K562 (cell line): ENCODE data around the gene IL1RL2. TPM values are rescaled to one million over a fixed set of nuclear protein-coding genes. Genes with fewer than 3 reads are reported as not detected.
A peak's percentile ranks its signal among the peaks of the same experiment; 100 is the strongest.

Experiments used
- ATAC-seq: fragments of 200-7000 bp; cut with Tn5 transposase; 3 replicates; pipeline ENCODE4 v1.9.1; 2020; ENCODE audit warnings: moderate library complexity
- BruUV-seq: library from RNA; stranded (reverse); fragments of 400-500 nt; replicated peaks from 2 replicates; lab custom pipeline; 2021; lab: Mats Ljungman, UMichigan
- CTCF ChIA-PET: fragments of 300-600 bp; formaldehyde crosslinking; extraction: SDS; loops from one replicate; lab custom pipeline; 2021; ENCODE audit warnings: low intra/inter-chr PET ratio; lab: Yijun Ruan, JAX
- POLR2A ChIA-PET: fragments of 300-600, 350-650 bp; sonication (Branson Sonifier 250); formaldehyde crosslinking; extraction: SDS; loops from one replicate; lab custom pipeline; 2021; ENCODE audit warnings: antibody characterized with exemption, inconsistent platforms; lab: Yijun Ruan, JAX
- DNase-seq, 4 experiments: peaks; one replicate each; pipeline versions ENCODE4 v3.0.0 to v3.0.0-alpha.2; 2011 to 2018; ENCODE audit warnings: low spot score in 3 of 4, mixed read lengths in 3 of 4; ENCODE audit errors: extremely low read depth in 1 of 4
- FAIRE-seq: peaks from 2 replicates; lab custom pipeline; 2011; peaks lifted over from hg19 to GRCh38; lab: Jason Lieb, UNC
- H2AFZ ChIP-seq: 2 replicates; pipeline ENCODE4 v1.6.0; 2011; ENCODE audit warnings: low read depth, low read length, control low read depth, inconsistent platforms
- H3K27ac ChIP-seq: fragments of 200-600 bp; 3 replicates; pipeline ENCODE4 v1.8.0; 2011; ENCODE audit warnings: low read depth, mild to moderate bottlenecking, control low read depth, inconsistent platforms, low read length, moderate library complexity, mixed read lengths; ENCODE audit errors: extremely low read depth
- H3K27me3 ChIP-seq, 2 experiments: fragments of 300-600 bp in 1 of 2; 2 replicates in 1 of 2; 3 replicates in 1 of 2; pipeline versions ENCODE4 v1.6.0 to v1.8.0; 2011; ENCODE audit warnings: inconsistent platforms in 2 of 2, low read length in 2 of 2, mild to moderate bottlenecking in 1 of 2, mixed read lengths in 1 of 2, moderate library complexity in 1 of 2; ENCODE audit not compliant: control insufficient read depth in 2 of 2, insufficient read depth in 2 of 2
- H3K36me3 ChIP-seq: fragments of 300-600 bp; 3 replicates; pipeline ENCODE4 v1.8.0; 2011; ENCODE audit warnings: mild to moderate bottlenecking, low read length, inconsistent platforms; ENCODE audit not compliant: control insufficient read depth, insufficient read depth
- H3K4me1 ChIP-seq, 2 experiments: fragments of 200-600 bp in 1 of 2; replicated peaks in 1 of 2; 2 replicates in 1 of 2; 3 replicates in 1 of 2; pipeline versions ENCODE4 v1.5.1 to v1.8.0; 2011; ENCODE audit warnings: inconsistent platforms in 2 of 2, low read length in 2 of 2, mild to moderate bottlenecking in 1 of 2, mixed read lengths in 1 of 2, moderate library complexity in 1 of 2; ENCODE audit not compliant: control insufficient read depth in 2 of 2, insufficient read depth in 2 of 2
- H3K4me2 ChIP-seq: 2 replicates; pipeline ENCODE4 v1.6.1; 2011; ENCODE audit warnings: low read length, control low read depth, inconsistent platforms, mixed read lengths; ENCODE audit not compliant: insufficient read depth
- H3K4me3 ChIP-seq: fragments of 200-600 bp; sonication (generic), shearing (Covaris generic); 2 replicates; pipeline ENCODE4 v1.5.1; 2016; ENCODE audit warnings: control low read depth, inconsistent platforms
- H3K79me2 ChIP-seq: fragments of 200-600 bp; 3 replicates; pipeline ENCODE4 v1.8.0; 2011; ENCODE audit warnings: low read length, inconsistent platforms; ENCODE audit not compliant: control insufficient read depth, insufficient read depth
- H3K9ac ChIP-seq, 2 experiments: 2 replicates each; pipeline versions ENCODE4 v1.6.0 to v1.6.1; 2011; ENCODE audit warnings: low read depth in 2 of 2, low read length in 2 of 2, control low read depth in 1 of 2, inconsistent platforms in 1 of 2, mild to moderate bottlenecking in 1 of 2, mixed read lengths in 1 of 2; ENCODE audit not compliant: insufficient read depth in 1 of 2
- H3K9me1 ChIP-seq: one replicate; pipeline ENCODE4 v1.6.0; 2011; ENCODE audit warnings: inconsistent platforms, mild to moderate bottlenecking, low read length, moderate library complexity; ENCODE audit not compliant: control insufficient read depth, insufficient read depth
- H3K9me3 ChIP-seq: replicated peaks from 2 replicates; pipeline ENCODE4 v1.5.1; 2011; ENCODE audit warnings: low read depth, low read length, inconsistent platforms; ENCODE audit not compliant: control insufficient read depth, insufficient read depth
- H4K20me1 ChIP-seq: replicated peaks from 2 replicates; pipeline ENCODE4 v1.6.1; 2011; ENCODE audit warnings: low read length, inconsistent platforms, mixed read lengths; ENCODE audit not compliant: control insufficient read depth, insufficient read depth
- CEBPB ChIP-seq: fragments of 450-650 bp; IDR thresholded peaks from 2 replicates; pipeline ENCODE4 v1.6.1; 2016; ENCODE audit warnings: missing genetic modification characterization, missing compliant biosample characterization
- CEBPG ChIP-seq, 3 experiments: fragments of 200-800 bp in 1 of 3; sonication (Bioruptor generic) in 1 of 3; sonication (generic) in 1 of 3; formaldehyde crosslinking in 1 of 3; IDR thresholded peaks in 2 of 3; conservative IDR thresholded peaks in 1 of 3; 2 replicates each; pipeline versions ENCODE4 v1.6.1 to v1.8.0; 2016 to 2022; ENCODE audit warnings: missing compliant biosample characterization in 2 of 3, missing genetic modification characterization in 2 of 3, mild to moderate bottlenecking in 1 of 3, missing genetic modification reagents in 1 of 3
- DDX20 ChIP-seq: fragments of 450-650 bp; IDR thresholded peaks from 2 replicates; pipeline ENCODE4 v1.6.1; 2016; ENCODE audit warnings: missing genetic modification characterization, low read depth, mild to moderate bottlenecking, missing compliant biosample characterization, moderate library complexity
- HMG20B ChIP-seq: fragments of 250-450 bp; sonication (Bioruptor Pico); IDR thresholded peaks from 2 replicates; pipeline ENCODE4 v1.5.0; 2021; ENCODE audit warnings: mild to moderate bottlenecking
- JUN ChIP-seq, 2 experiments: sonication (generic) in 1 of 2; formaldehyde crosslinking in 1 of 2; IDR thresholded peaks; 2 replicates each; pipeline versions ENCODE4 v1.6.1 to v1.8.0; 2012 to 2022; ENCODE audit warnings: borderline replicate concordance in 2 of 2, mild to moderate bottlenecking in 2 of 2, improper control_type of control experiment in 1 of 2, low read depth in 1 of 2, low read length in 1 of 2, missing genetic modification reagents in 1 of 2
- PHB ChIP-seq: fragments of 250-450 bp; sonication (Bioruptor Pico); IDR thresholded peaks from 2 replicates; pipeline ENCODE4 v1.5.0; 2021
- PHTF2 ChIP-seq: fragments of 250-450 bp; sonication (Bioruptor Pico); IDR thresholded peaks from 2 replicates; pipeline ENCODE4 v1.5.0; 2021; ENCODE audit warnings: mild to moderate bottlenecking
- WGBS: fragments of 100-300 bp; shearing (Covaris generic); methylation state at CpG from one replicate; pipeline ENCODE4 v1.1.6; 2016; ENCODE audit warnings: low coverage, mixed read lengths; ENCODE audit not compliant: insufficient coverage; ENCODE audit errors: missing lambda C conversion rate; 5-methylcytosine and 5-hydroxymethylcytosine counted together
- in situ Hi-C: fragments of 300-500 bp; cut with MboI; formaldehyde crosslinking; loops from 4 replicates; pipeline ENCODE4 v1.15.0; 2018; ENCODE audit warnings: inconsistent platforms, mixed read lengths
- intact Hi-C: fragments of 100-400 bp; cut with micrococcal nuclease; formaldehyde crosslinking; loops from 2 replicates; pipeline ENCODE4 v1.14.2; 2022
- polyA plus RNA-seq, 8 experiments: library from polyadenylated mRNA; depleted of rRNA in 4 of 8; stranded (reverse) in 5 of 8; unstranded in 3 of 8; fragments of >200 nt; fragmentation: Nextera tagmentation in 2 of 8; fragmentation: Illumina TruSeq in 1 of 8; extraction: Ambion mirVana in 2 of 8; extraction: Trizol in 1 of 8; gene quantifications; 2 replicates each; pipeline versions ENCODE4 v1.2.1 to v1.2.3, GENCODE V29; 2011 to 2014; ENCODE audit warnings: inconsistent platforms in 1 of 8, missing spikeins in 1 of 8
- total RNA-seq, 7 experiments: library from RNA; depleted of rRNA in 6 of 7; stranded (reverse); fragments of >200 nt in 6 of 7; fragmentation: Illumina TruSeq in 2 of 7; extraction: Trizol in 2 of 7; gene quantifications; 2 replicates each; pipeline versions ENCODE4 v1.2.1 to v1.2.3, GENCODE V29; 2011 to 2021; ENCODE audit warnings: low replicate concordance in 1 of 7

Gene IL1RL2
- total and polyA plus RNA-seq, 9 of the 15 experiments (the other 6 are each of a cell fraction or from before 2014, with no cell fraction given) = not detected

GRCh38 chr2:102139851-102140250 lies 47.0 kb upstream of the IL1RL2 start:
- TF ChIP-seq PHTF2 (CRISPR knock-in tag) (no peak), HMG20B (CRISPR knock-in tag) (no peak), DDX20 (tag) (no peak), JUN (IDR thresholded peaks at IDR 0.05; ENCODE audit: borderline replicate concordance, low read depth, low read length) (no peak), JUN (CRISPR knock-in tag; IDR thresholded peaks at IDR 0.05; ENCODE audit: borderline replicate concordance) (no peak)
- DNase-seq (no peak), ATAC-seq (no peak), FAIRE-seq (no peak)
- Histone ChIP-seq H3K9me1 (no peaks in the 10 kb centered on the region), H3K79me2 (no peaks in the 10 kb centered on the region), H3K4me1 (peaks cover 14 to 16% of the 10 kb centered on the region in 2 experiments), H3K4me2 (no peak overlapping the region), H3K36me3 (no peaks in the 10 kb centered on the region; the same call in 2 of the 3 replicates), H3K27ac (no peak overlapping the region), H3K27me3 (no peaks in the 10 kb centered on the region; a peak in 1 of 5 replicates), H3K9me3 (peaks cover 7% of the 10 kb centered on the region), H2AFZ (no peak overlapping the region), H3K9ac (no peak overlapping the region), H3K4me3 (no peak overlapping the region), H4K20me1 (no peaks in the 10 kb centered on the region)
- intact Hi-C loops (no loop called here), in situ Hi-C loops (no loop called here)
- ChIA-PET POLR2A (interaction anchor here (0.8 to 1.6 kb wide), 2 partner anchors 13 to 70 kb away, joined by 3 read pairs; no protein-coding TSS in a partner anchor), CTCF (no interaction called here)
- 9% methylated on average over 1 of the region's 1 CpG for WGBS
- no TSS peak for BruUV-seq

- BruUV-seq = no TSS peak
- H3K36me3 ChIP-seq = no peaks in the 10 kb centered on the region; the same call in 2 of the 3 replicates
- no peak for ATAC-seq
- H3K9me3 ChIP-seq = peaks cover 7% of the 10 kb centered on the region
- CTCF ChIA-PET = no interaction called here
- H3K79me2 ChIP-seq = no peaks in the 10 kb centered on the region
- FAIRE-seq = no peak
- H3K27me3 ChIP-seq = no peaks in the 10 kb centered on the region; a peak in 1 of 5 replicates
- peaks cover 14 to 16% of the 10 kb centered on the region in 2 experiments for H3K4me1 ChIP-seq
- H3K27ac ChIP-seq = no peak overlapping the region
- H3K9me1 ChIP-seq = no peaks in the 10 kb centered on the region
- H3K4me3 ChIP-seq = no peak overlapping the region
- no peak overlapping the region for H3K4me2 ChIP-seq
- in situ Hi-C loops (no loop called here), intact Hi-C loops (no loop called here)
- 61% methylated on average over 2 of the region's 2 CpGs for WGBS
- H3K9ac ChIP-seq = no peak overlapping the region
- POLR2A ChIA-PET = interaction anchor here (0.8 to 1.6 kb wide), 2 partner anchors 14 to 70 kb away, joined by 3 read pairs; no protein-coding TSS in a partner anchor
- H4K20me1 ChIP-seq = no peaks in the 10 kb centered on the region
- no peak overlapping the region for H2AFZ ChIP-seq
- TF ChIP-seq CEBPB (tag) = 0 out of 2 replicates have a peak, but pooled peaks have one; percentile 7
- TF ChIP-seq CEBPG (CRISPR knock-in tag; IDR thresholded peaks at IDR 0.05) = no peak
- TF ChIP-seq CEBPG (tag; conservative IDR thresholded peaks at IDR 0.05 in 1 of 2, IDR thresholded peaks at IDR 0.05 in 1 of 2) = peak in 1 of 2 experiments; percentile 23; a peak in 1 of 4 replicates
- no peak for TF ChIP-seq PHB
- TF ChIP-seq, all 486 proteins: peak for 2
- no peak for DNase-seq
These were observed 46.4 kb upstream of the IL1RL2 start for GRCh38 chr2:102140377-102140776.
